ENCODE results near the gene OTOF. TPM values are rescaled to one million over a fixed set of nuclear protein-coding genes. Genes with fewer than 3 reads are reported as not detected.
A peak's percentile ranks its signal among the peaks of the same experiment; 100 is the strongest.

OTOF gene
- total RNA-seq, 1 donor from 2014 or later, result 0.47 TPM

DNA sequence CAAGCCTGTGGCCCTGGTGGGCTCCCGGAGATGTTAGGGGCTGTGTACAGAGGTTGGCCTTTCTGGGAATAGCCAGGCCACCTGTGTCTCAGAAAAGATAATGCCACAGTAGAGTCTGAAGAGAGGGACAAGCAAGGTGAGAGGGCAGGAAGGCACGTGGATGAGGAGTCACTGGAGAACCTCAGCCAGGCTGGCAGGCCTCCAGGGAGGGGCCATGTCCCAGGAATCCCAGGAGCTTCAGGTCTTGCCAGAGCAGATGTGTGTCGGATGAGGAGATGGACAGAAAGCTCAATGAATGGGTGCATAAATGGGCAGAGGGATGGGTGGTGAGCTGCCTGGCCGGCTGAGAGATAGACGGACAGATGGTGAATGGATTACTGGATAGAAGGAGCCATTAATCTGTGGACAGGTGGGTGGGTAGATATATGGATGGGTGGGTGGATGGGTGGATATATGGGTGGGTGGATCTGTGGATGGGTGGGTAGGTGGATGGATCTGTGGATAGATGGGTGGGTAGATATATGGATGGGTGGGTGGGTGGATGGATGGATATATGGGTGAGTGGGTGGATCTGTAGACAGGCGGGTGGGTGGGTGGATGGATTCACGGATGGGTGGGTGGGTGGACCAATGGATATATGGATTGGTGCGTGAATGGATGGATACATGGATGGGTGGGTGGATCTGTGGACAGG lies 7.9 kb upstream of the OTOF start:
- H3K27ac Mint-ChIP-seq (ENCODE audit: unreplicated experiment), result no peak overlapping the region
- no peaks in the 10 kb centered on the region for H3K36me3 Mint-ChIP-seq (ENCODE audit: unreplicated experiment)
- H3K4me3 Mint-ChIP-seq (ENCODE audit: unreplicated experiment), result no peak overlapping the region
- no peak for TF ChIP-seq CTCF (IDR thresholded peaks at IDR 0.05; ENCODE audit: partially characterized antibody, unreplicated experiment)
- peaks cover 3% of the 10 kb centered on the region for H3K4me1 Mint-ChIP-seq (ENCODE audit: low read depth, unreplicated experiment)
- no peak for DNase-seq
- peaks cover 1% of the 10 kb centered on the region for H3K9me3 Mint-ChIP-seq (ENCODE audit: unreplicated experiment)
- H3K27me3 Mint-ChIP-seq (ENCODE audit: unreplicated experiment), result peaks cover 12% of the 10 kb centered on the region

GRCh38 chr2:26485099-26485498 lies 7.2 kb upstream of the OTOF start:
- Mint-ChIP-seq H3K27me3 (ENCODE audit: unreplicated experiment) (peaks cover 12% of the 10 kb centered on the region), H3K4me3 (ENCODE audit: unreplicated experiment) (peak overlapping the region; percentile 64), H3K4me1 (ENCODE audit: low read depth, unreplicated experiment) (peaks cover 3% of the 10 kb centered on the region), H3K36me3 (ENCODE audit: unreplicated experiment) (no peaks in the 10 kb centered on the region), H3K27ac (ENCODE audit: unreplicated experiment) (no peak overlapping the region), H3K9me3 (ENCODE audit: unreplicated experiment) (peaks cover 1% of the 10 kb centered on the region)
- TF ChIP-seq CTCF (IDR thresholded peaks at IDR 0.05; ENCODE audit: partially characterized antibody, unreplicated experiment), result no peak
- no peak for DNase-seq

GRCh38 chr2:26484579-26484978 lies 6.7 kb upstream of the OTOF start:
- Mint-ChIP-seq H3K9me3 (ENCODE audit: unreplicated experiment) (peaks cover 1% of the 10 kb centered on the region), H3K27ac (ENCODE audit: unreplicated experiment) (no peak overlapping the region), H3K36me3 (ENCODE audit: unreplicated experiment) (no peaks in the 10 kb centered on the region), H3K4me3 (ENCODE audit: unreplicated experiment) (no peak overlapping the region), H3K4me1 (ENCODE audit: low read depth, unreplicated experiment) (peaks cover 3% of the 10 kb centered on the region), H3K27me3 (ENCODE audit: unreplicated experiment) (peaks cover 12% of the 10 kb centered on the region)
- no peak for DNase-seq
- no peak for TF ChIP-seq CTCF (IDR thresholded peaks at IDR 0.05; ENCODE audit: partially characterized antibody, unreplicated experiment)

DNA sequence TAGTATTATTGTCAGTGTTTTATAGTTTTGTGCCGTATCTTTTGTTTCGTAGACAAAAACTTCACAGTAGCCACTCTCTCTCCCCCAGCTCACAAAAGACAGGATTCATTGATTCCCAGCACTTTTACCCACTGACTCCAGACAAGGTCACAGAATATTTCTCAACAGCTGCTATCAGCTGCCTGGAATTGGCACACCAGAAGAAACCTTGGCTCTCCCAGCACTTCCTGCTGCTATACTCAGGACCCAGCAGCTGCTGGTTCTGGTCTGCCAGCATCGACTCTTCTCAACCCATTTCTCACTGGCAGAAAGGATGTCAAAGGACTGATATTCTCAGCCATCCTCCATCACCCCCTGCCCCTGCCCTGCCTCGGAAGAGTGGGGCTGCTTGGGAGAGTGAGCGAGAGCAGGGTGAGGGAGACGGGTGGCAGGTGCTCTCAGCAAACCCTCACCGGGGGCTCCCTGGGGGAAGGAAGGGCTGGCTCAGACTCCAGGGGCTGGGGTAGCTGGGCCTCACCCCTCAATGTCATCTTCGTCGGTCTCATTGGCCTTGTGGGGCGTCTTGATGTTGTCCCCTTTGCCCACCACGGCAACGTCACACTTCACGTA lies 6.1 kb upstream of the OTOF start:
- no peak for TF ChIP-seq CTCF (IDR thresholded peaks at IDR 0.05; ENCODE audit: partially characterized antibody, unreplicated experiment)
- peaks cover 1% of the 10 kb centered on the region for H3K9me3 Mint-ChIP-seq (ENCODE audit: unreplicated experiment)
- H3K4me1 Mint-ChIP-seq (ENCODE audit: low read depth, unreplicated experiment), result peaks cover 3% of the 10 kb centered on the region
- peaks cover 12% of the 10 kb centered on the region for H3K27me3 Mint-ChIP-seq (ENCODE audit: unreplicated experiment)
- no peak overlapping the region for H3K4me3 Mint-ChIP-seq (ENCODE audit: unreplicated experiment)
- H3K36me3 Mint-ChIP-seq (ENCODE audit: unreplicated experiment), result no peaks in the 10 kb centered on the region
- DNase-seq, result no peak
- no peak overlapping the region for H3K27ac Mint-ChIP-seq (ENCODE audit: unreplicated experiment)

- peaks cover 3% of the 10 kb centered on the region for H3K4me1 Mint-ChIP-seq (ENCODE audit: low read depth, unreplicated experiment)
- H3K27me3 Mint-ChIP-seq (ENCODE audit: unreplicated experiment), result peaks cover 12% of the 10 kb centered on the region
- no peak for DNase-seq
- H3K36me3 Mint-ChIP-seq (ENCODE audit: unreplicated experiment), result no peaks in the 10 kb centered on the region
- H3K9me3 Mint-ChIP-seq (ENCODE audit: unreplicated experiment), result peaks cover 1% of the 10 kb centered on the region
- no peak overlapping the region for H3K4me3 Mint-ChIP-seq (ENCODE audit: unreplicated experiment)
- TF ChIP-seq CTCF (IDR thresholded peaks at IDR 0.05; ENCODE audit: partially characterized antibody, unreplicated experiment), result no peak
- H3K27ac Mint-ChIP-seq (ENCODE audit: unreplicated experiment), result no peak overlapping the region
Measured at GRCh38 chr2:26483516-26483915, 5.6 kb upstream of the OTOF start.

Data from glutamatergic neuron (in vitro differentiated cells).